ENCODE results near the gene KANK2. TPM values are rescaled to one million over a fixed set of nuclear protein-coding genes. Genes with fewer than 3 reads are reported as not detected.

Gene KANK2
- total and polyA plus RNA-seq, 2 of the 13 experiments (the other 11 are each of a cell fraction or from before 2014, with no cell fraction given): 5.7 to 12.9 TPM

DNA sequence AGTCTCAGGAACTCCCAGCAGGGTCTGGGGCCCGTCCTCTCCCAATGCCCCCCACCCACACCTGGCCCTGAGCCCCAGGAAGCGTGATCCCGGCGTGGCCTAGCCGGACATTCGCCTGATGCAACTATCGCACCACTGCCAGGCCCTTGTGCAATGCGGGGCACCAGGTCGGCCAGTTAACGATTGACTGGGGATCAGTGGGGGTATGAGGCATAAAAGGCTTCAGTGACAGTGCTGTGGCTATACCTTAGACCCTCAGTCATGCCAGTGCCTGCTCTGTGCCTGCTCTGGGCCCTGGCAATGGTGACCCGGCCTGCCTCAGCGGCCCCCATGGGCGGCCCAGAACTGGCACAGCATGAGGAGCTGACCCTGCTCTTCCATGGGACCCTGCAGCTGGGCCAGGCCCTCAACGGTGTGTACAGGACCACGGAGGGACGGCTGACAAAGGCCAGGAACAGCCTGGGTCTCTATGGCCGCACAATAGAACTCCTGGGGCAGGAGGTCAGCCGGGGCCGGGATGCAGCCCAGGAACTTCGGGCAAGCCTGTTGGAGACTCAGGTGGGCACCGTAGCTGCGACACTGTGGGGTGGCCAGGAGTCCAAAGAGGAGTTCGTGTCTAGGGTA is 42.1 kb upstream of the KANK2 start, which contains the start of gene ANGPTL8 (continued):
- TF ChIP-seq ZNF879 (CRISPR knock-in tag; IDR thresholded peaks at IDR 0.05) (no peak), ZSCAN9 (CRISPR knock-in tag; IDR thresholded peaks at IDR 0.05; ENCODE audit: borderline replicate concordance) (peak; percentile 91; the same call in 1 of the 2 replicates), HHEX (CRISPR knock-in tag; IDR thresholded peaks at IDR 0.05) (peak; percentile 65; the same call in 1 of the 2 replicates), NR1H2 (CRISPR knock-in tag; IDR thresholded peaks at IDR 0.05; ENCODE audit: borderline replicate concordance, low read depth) (peak; percentile 7; the same call in 1 of the 2 replicates), HIVEP1 (CRISPR knock-in tag; IDR thresholded peaks at IDR 0.05) (peak; percentile 95), ZNF432 (CRISPR knock-in tag; IDR thresholded peaks at IDR 0.05; ENCODE audit: borderline replicate concordance) (no peak), ZNF737 (CRISPR knock-in tag; IDR thresholded peaks at IDR 0.05; ENCODE audit: borderline replicate concordance) (peak; percentile 23; the same call in 1 of the 2 replicates), E2F5 (CRISPR knock-in tag; conservative IDR thresholded peaks at IDR 0.05) (no peak), ZNF329 (CRISPR knock-in tag; IDR thresholded peaks at IDR 0.05; ENCODE audit: low read depth) (peak; percentile 77; the same call in 1 of the 2 replicates), ARNT2 (CRISPR knock-in tag; IDR thresholded peaks at IDR 0.05; ENCODE audit: low read depth) (peak; percentile 86), ZNF784 (CRISPR knock-in tag; IDR thresholded peaks at IDR 0.05; ENCODE audit: borderline replicate concordance) (peak; percentile 89), ZNF570 (CRISPR knock-in tag; IDR thresholded peaks at IDR 0.05; ENCODE audit: borderline replicate concordance) (0 out of 2 replicates have a peak, but pooled peaks have one; percentile 53), ZFP37 (CRISPR knock-in tag; IDR thresholded peaks at IDR 0.05; ENCODE audit: borderline replicate concordance) (peak; percentile 71; the same call in 1 of the 2 replicates), BCL3 (CRISPR knock-in tag; IDR thresholded peaks at IDR 0.05) (peak; percentile 75; the same call in 1 of the 2 replicates), ZXDC (CRISPR knock-in tag; IDR thresholded peaks at IDR 0.05) (0 out of 2 replicates have a peak, but pooled peaks have one; percentile 35)
- TF ChIP-seq, protein P1, sequence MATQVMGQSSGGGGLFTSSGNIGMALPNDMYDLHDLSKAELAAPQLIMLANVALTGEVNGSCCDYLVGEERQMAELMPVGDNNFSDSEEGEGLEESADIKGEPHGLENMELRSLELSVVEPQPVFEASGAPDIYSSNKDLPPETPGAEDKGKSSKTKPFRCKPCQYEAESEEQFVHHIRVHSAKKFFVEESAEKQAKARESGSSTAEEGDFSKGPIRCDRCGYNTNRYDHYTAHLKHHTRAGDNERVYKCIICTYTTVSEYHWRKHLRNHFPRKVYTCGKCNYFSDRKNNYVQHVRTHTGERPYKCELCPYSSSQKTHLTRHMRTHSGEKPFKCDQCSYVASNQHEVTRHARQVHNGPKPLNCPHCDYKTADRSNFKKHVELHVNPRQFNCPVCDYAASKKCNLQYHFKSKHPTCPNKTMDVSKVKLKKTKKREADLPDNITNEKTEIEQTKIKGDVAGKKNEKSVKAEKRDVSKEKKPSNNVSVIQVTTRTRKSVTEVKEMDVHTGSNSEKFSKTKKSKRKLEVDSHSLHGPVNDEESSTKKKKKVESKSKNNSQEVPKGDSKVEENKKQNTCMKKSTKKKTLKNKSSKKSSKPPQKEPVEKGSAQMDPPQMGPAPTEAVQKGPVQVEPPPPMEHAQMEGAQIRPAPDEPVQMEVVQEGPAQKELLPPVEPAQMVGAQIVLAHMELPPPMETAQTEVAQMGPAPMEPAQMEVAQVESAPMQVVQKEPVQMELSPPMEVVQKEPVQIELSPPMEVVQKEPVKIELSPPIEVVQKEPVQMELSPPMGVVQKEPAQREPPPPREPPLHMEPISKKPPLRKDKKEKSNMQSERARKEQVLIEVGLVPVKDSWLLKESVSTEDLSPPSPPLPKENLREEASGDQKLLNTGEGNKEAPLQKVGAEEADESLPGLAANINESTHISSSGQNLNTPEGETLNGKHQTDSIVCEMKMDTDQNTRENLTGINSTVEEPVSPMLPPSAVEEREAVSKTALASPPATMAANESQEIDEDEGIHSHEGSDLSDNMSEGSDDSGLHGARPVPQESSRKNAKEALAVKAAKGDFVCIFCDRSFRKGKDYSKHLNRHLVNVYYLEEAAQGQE (IDR thresholded peaks at IDR 0.05; ENCODE audit: borderline replicate concordance in 1 of 2, low read depth in 1 of 2, low read length in 2 of 2): peak in 1 of 2 experiments; percentile 77; a peak in 2 of 4 replicates
- TF ChIP-seq, protein P2, sequence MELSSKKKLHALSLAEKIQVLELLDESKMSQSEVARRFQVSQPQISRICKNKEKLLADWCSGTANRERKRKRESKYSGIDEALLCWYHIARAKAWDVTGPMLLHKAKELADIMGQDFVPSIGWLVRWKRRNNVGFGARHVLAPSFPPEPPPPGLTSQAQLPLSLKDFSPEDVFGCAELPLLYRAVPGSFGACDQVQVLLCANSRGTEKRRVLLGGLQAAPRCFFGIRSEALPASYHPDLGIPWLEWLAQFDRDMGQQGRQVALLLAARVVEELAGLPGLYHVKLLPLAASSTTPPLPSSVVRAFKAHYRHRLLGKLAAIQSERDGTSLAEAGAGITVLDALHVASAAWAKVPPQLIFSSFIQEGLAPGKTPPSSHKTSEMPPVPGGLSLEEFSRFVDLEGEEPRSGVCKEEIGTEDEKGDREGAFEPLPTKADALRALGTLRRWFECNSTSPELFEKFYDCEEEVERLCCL (CRISPR knock-in tag; IDR thresholded peaks at IDR 0.05; ENCODE audit: borderline replicate concordance): no peak; the same call in 1 of the 2 replicates

All from HepG2 (cell line).